GDM1 (cell line): ENCODE results near the gene PTBP1.
"Not testable (repeated sequence)": the region's sequence is repeated elsewhere in the genome, so short reads cannot be mapped to it uniquely, and the experiment has no call there.

Source experiments
- DNase-seq: peaks from one replicate; lab custom pipeline; 2025; lab: John Stamatoyannopoulos, UW

PTBP1 gene

DNA sequence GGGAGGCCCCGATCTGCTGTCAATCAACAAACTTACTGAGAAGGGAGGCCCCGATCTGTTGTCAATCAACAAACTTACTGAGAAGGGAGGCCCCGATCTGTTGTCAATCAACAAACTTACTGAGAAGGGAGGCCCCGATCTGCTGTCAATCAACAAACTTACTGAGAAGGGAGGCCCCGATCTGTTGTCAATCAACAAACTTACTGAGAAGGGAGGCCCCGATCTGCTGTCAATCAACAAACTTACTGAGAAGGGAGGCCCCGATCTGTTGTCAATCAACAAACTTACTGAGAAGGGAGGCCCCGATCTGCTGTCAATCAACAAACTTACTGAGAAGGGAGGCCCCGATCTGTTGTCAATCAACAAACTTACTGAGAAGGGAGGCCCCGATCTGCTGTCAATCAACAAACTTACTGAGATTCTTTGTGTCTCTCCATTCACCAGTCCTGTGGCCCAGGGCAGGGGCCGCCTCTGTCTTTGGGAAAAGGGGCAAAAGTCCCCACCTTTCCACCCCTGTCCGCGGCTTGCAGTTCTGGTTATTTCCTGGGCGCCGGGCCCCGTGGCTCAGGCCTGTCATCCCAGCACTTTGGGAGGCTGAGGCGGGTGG lies 56.5 kb downstream of the PTBP1 start:
- not testable (repeated sequence) for DNase-seq

GRCh38 chr19:854549-854948 lies 57.3 kb downstream of the PTBP1 start:
- DNase-seq, result no peak

GRCh38 chr19:855142-855541 lies 57.9 kb downstream of the PTBP1 start:
- no peak for DNase-seq

DNA sequence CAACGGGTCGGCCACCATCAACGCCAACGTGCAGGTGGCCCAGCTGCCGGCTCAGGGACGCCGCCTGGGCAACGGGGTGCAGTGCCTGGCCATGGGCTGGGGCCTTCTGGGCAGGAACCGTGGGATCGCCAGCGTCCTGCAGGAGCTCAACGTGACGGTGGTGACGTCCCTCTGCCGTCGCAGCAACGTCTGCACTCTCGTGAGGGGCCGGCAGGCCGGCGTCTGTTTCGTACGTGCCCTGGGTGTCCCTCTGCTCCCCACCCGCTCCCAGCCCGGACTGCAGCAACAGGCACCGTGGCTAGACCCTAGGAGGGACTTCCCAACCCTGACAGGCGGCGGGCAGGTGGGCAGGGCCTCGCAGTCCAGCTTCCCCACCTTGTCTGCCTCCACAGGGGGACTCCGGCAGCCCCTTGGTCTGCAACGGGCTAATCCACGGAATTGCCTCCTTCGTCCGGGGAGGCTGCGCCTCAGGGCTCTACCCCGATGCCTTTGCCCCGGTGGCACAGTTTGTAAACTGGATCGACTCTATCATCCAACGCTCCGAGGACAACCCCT lies 58.4 kb downstream of the PTBP1 start:
- no peak for DNase-seq

- DNase-seq, result no peak
Observed at GRCh38 chr19:858284-858683, 61.0 kb downstream of the PTBP1 start.

- no peak for DNase-seq
Observed at GRCh38 chr19:858868-859843, 61.9 kb downstream of the PTBP1 start, which contains the start of gene CFD. CFD (plus strand) TSS chr19:859664; CDS start chr19:859690, 26 bp downstream.

- DNase-seq, result no peak
Observed at GRCh38 chr19:861141-861755, 64.0 kb downstream of the PTBP1 start.
